NCI-H2107 treated with DMSO at 0.1 percent for 48 hours (cell line): Measurements from ENCODE around the gene DDO.

Experiments
- DNase-seq: peaks from one replicate; lab custom pipeline; 2025; ENCODE audit not compliant: unreplicated experiment; lab: John Stamatoyannopoulos, UW

DDO gene

DNA sequence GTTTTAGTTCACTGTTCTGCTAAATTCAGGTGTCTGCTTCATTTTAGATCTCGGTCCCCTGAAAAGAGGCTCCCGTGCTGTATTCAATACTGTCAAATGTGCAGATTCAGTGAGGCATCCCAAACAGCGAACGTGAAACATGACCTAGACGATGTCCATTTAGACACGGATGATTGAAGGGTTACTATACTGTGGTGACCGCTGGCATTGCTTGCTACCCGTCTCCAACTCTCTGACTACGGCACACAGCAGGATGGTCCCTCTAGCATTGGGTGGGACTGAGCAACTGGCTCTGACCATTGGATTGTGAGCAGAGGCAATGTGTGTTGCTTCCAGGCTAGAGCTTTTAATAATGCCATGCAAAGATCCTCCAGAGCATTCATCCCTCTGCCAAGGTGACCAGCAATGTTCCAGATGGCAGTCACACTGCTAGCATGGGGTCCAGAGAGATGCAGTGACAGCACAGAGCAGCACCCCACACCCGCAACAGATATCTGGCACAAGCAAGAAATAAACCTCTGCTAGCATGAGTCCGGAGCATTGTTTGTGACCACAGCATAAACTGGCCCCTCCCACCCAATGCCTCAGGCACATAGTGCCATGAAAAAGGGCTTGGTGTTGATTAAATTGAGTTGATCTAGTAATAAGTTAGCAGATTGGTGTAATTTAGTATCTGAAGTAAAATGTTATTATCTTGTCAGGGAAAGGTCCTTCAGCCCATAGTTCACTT is 66.2 kb downstream of the DDO start:
- no peak for DNase-seq

DNA sequence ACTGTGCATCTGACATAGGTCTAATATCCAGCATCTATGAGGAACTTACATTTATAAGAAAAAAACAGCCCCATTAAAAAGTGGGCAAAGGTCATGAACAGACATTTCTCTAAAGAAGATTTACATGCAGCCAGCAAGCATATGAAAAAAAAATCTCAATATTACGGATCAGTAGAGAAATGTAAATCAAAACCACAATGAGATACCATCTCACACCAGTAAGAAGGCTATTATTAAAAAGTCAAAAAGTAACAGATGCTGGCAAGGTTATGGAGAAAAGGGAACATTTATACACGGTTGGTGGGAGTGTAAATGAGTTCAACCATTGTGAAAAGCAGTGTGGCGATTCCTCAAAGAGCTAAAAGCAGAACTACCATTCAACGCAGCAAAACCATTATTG is 70.3 kb downstream of the DDO start:
- DNase-seq: no peak

- no peak for DNase-seq
Observed at GRCh38 chr6:110342759-110343158, 72.6 kb downstream of the DDO start.
